ENCODE data around the gene PARP14.

PARP14 gene

GRCh38 chr3:122770521-122771202, 90.0 kb downstream of the PARP14 start:
- Histone ChIP-seq H3K14ac (ENCODE audit: low read length) (no peak overlapping the region), H4K12ac (ENCODE audit: low read depth, low read length) (no peak overlapping the region), H3K9me3 (ENCODE audit: insufficient read depth, low read depth, low read length) (no peaks in the 10 kb centered on the region), H3K4me2 (ENCODE audit: low read length) (no peak overlapping the region), H3K4me3 (ENCODE audit: low read depth, low read length) (no peak overlapping the region), H3K18ac (ENCODE audit: low read length) (no peak overlapping the region), H2BK5ac (ENCODE audit: low read depth, low read length, poor library complexity) (no peak overlapping the region), H3K4ac (ENCODE audit: low read depth, low read length) (no peak overlapping the region), H3K23ac (ENCODE audit: low read length) (no peak overlapping the region), H3K27me3 (ENCODE audit: insufficient read depth, low read length) (no peaks in the 10 kb centered on the region), H3K36me3 (ENCODE audit: control insufficient read depth in 1 of 2, insufficient read depth in 2 of 2, low read length in 2 of 2) (no peaks in the 10 kb centered on the region), H3K4me1 (ENCODE audit: control insufficient read depth in 1 of 2, insufficient read depth in 2 of 2, low read length in 2 of 2) (peaks cover 4 to 7% of the 10 kb centered on the region in 2 experiments), H4K8ac (ENCODE audit: low read depth, low read length) (no peak overlapping the region), H3K79me2 (ENCODE audit: control insufficient read depth, insufficient read depth, low read length, poor library complexity) (no peaks in the 10 kb centered on the region), H2BK120ac (ENCODE audit: insufficient read depth, low read length, poor library complexity) (no peak overlapping the region), H2AK5ac (ENCODE audit: low read length) (no peak overlapping the region), H2AFZ (ENCODE audit: insufficient read depth, low read length, poor library complexity) (no peak overlapping the region), H2BK12ac (ENCODE audit: low read length) (no peak overlapping the region), H3K27ac (ENCODE audit: low read depth, low read length) (no peak overlapping the region), H4K91ac (ENCODE audit: low read depth, low read length) (no peak overlapping the region), H3K9ac (ENCODE audit: low read length) (no peak overlapping the region), H3K79me1 (ENCODE audit: low read length) (peaks cover 2% of the 10 kb centered on the region)
- no CpG with 5 or more reads among the region's 5 CpGs for whole genome bisulfite sequencing (ENCODE audit: extremely low coverage, insufficient coverage, insufficient read length)
- no peak for DNase-seq

GRCh38 chr3:122772827-122773226, 92.2 kb downstream of the PARP14 start:
- Histone ChIP-seq H3K9me3 (ENCODE audit: insufficient read depth, low read depth, low read length) (no peaks in the 10 kb centered on the region), H3K9ac (ENCODE audit: low read length) (no peak overlapping the region), H2BK120ac (ENCODE audit: insufficient read depth, low read length, poor library complexity) (no peak overlapping the region), H2AFZ (ENCODE audit: insufficient read depth, low read length, poor library complexity) (no peak overlapping the region), H2BK5ac (ENCODE audit: low read depth, low read length, poor library complexity) (no peak overlapping the region), H3K79me2 (ENCODE audit: control insufficient read depth, insufficient read depth, low read length, poor library complexity) (no peaks in the 10 kb centered on the region), H4K91ac (ENCODE audit: low read depth, low read length) (no peak overlapping the region), H3K14ac (ENCODE audit: low read length) (no peak overlapping the region), H3K4me2 (ENCODE audit: low read length) (no peak overlapping the region), H3K36me3 (ENCODE audit: control insufficient read depth in 1 of 2, insufficient read depth in 2 of 2, low read length in 2 of 2) (no peaks in the 10 kb centered on the region), H3K27ac (ENCODE audit: low read depth, low read length) (no peak overlapping the region), H3K23ac (ENCODE audit: low read length) (no peak overlapping the region), H4K12ac (ENCODE audit: low read depth, low read length) (no peak overlapping the region), H2AK5ac (ENCODE audit: low read length) (no peak overlapping the region), H3K27me3 (ENCODE audit: insufficient read depth, low read length) (no peaks in the 10 kb centered on the region), H3K4me1 (ENCODE audit: control insufficient read depth in 1 of 2, insufficient read depth in 2 of 2, low read length in 2 of 2) (peaks cover 2 to 5% of the 10 kb centered on the region in 2 experiments), H3K4me3 (ENCODE audit: low read depth, low read length) (no peak overlapping the region), H4K8ac (ENCODE audit: low read depth, low read length) (no peak overlapping the region), H2BK12ac (ENCODE audit: low read length) (no peak overlapping the region), H3K79me1 (ENCODE audit: low read length) (peaks cover under 1% of the 10 kb centered on the region), H3K4ac (ENCODE audit: low read depth, low read length) (no peak overlapping the region), H3K18ac (ENCODE audit: low read length) (no peak overlapping the region)
- WGBS (ENCODE audit: extremely low coverage, insufficient coverage, insufficient read length) = no CpG with 5 or more reads among the region's 1 CpG
- peak; percentile 77 to 84 for DNase-seq

- peak overlapping the region; percentile 8 for H4K91ac ChIP-seq (ENCODE audit: low read depth, low read length)
- DNase-seq = peak; percentile 38 to 81
- no peak overlapping the region for H3K18ac ChIP-seq (ENCODE audit: low read length)
- H2BK5ac ChIP-seq (ENCODE audit: low read depth, low read length, poor library complexity) = no peak overlapping the region
- H3K36me3 ChIP-seq (ENCODE audit: control insufficient read depth in 1 of 2, insufficient read depth in 2 of 2, low read length in 2 of 2) = no peaks in the 10 kb centered on the region
- H3K14ac ChIP-seq (ENCODE audit: low read length) = no peak overlapping the region
- no peak overlapping the region for H3K4ac ChIP-seq (ENCODE audit: low read depth, low read length)
- H3K27me3 ChIP-seq (ENCODE audit: insufficient read depth, low read length) = no peaks in the 10 kb centered on the region
- H2AFZ ChIP-seq (ENCODE audit: insufficient read depth, low read length, poor library complexity) = no peak overlapping the region
- no peaks in the 10 kb centered on the region for H3K79me2 ChIP-seq (ENCODE audit: control insufficient read depth, insufficient read depth, low read length, poor library complexity)
- H4K12ac ChIP-seq (ENCODE audit: low read depth, low read length) = no peak overlapping the region
- peak overlapping the region; percentile 28 for H3K27ac ChIP-seq (ENCODE audit: low read depth, low read length)
- no peak overlapping the region for H4K8ac ChIP-seq (ENCODE audit: low read depth, low read length)
- no peaks in the 10 kb centered on the region for H3K4me1 ChIP-seq (ENCODE audit: control insufficient read depth in 1 of 2, insufficient read depth in 2 of 2, low read length in 2 of 2)
- no peak overlapping the region for H3K23ac ChIP-seq (ENCODE audit: low read length)
- no CpG with 5 or more reads among the region's 3 CpGs for WGBS (ENCODE audit: extremely low coverage, insufficient coverage, insufficient read length)
- H2BK12ac ChIP-seq (ENCODE audit: low read length) = no peak overlapping the region
- no peak overlapping the region for H2BK120ac ChIP-seq (ENCODE audit: insufficient read depth, low read length, poor library complexity)
- H3K79me1 ChIP-seq (ENCODE audit: low read length) = no peaks in the 10 kb centered on the region
- no peak overlapping the region for H3K4me3 ChIP-seq (ENCODE audit: low read depth, low read length)
- H2AK5ac ChIP-seq (ENCODE audit: low read length) = no peak overlapping the region
- H3K9ac ChIP-seq (ENCODE audit: low read length) = no peak overlapping the region
- H3K4me2 ChIP-seq (ENCODE audit: low read length) = no peak overlapping the region
- H3K9me3 ChIP-seq (ENCODE audit: insufficient read depth, low read depth, low read length) = no peaks in the 10 kb centered on the region
Measured at GRCh38 chr3:122773944-122774509, 93.4 kb downstream of the PARP14 start.

GRCh38 chr3:122774564-122774963, 93.9 kb downstream of the PARP14 start:
- WGBS (ENCODE audit: extremely low coverage, insufficient coverage, insufficient read length) = no CpG with 5 or more reads among the region's 3 CpGs
- Histone ChIP-seq H3K14ac (ENCODE audit: low read length) (no peak overlapping the region), H3K79me1 (ENCODE audit: low read length) (no peaks in the 10 kb centered on the region), H3K9me3 (ENCODE audit: insufficient read depth, low read depth, low read length) (no peaks in the 10 kb centered on the region), H4K91ac (ENCODE audit: low read depth, low read length) (peak overlapping the region; percentile 8), H2BK5ac (ENCODE audit: low read depth, low read length, poor library complexity) (no peak overlapping the region), H3K23ac (ENCODE audit: low read length) (no peak overlapping the region), H3K4me3 (ENCODE audit: low read depth, low read length) (no peak overlapping the region), H3K9ac (ENCODE audit: low read length) (no peak overlapping the region), H2AK5ac (ENCODE audit: low read length) (no peak overlapping the region), H3K4me2 (ENCODE audit: low read length) (no peak overlapping the region), H4K12ac (ENCODE audit: low read depth, low read length) (no peak overlapping the region), H2AFZ (ENCODE audit: insufficient read depth, low read length, poor library complexity) (no peak overlapping the region), H3K27ac (ENCODE audit: low read depth, low read length) (peak overlapping the region; percentile 28), H3K36me3 (ENCODE audit: control insufficient read depth in 1 of 2, insufficient read depth in 2 of 2, low read length in 2 of 2) (no peaks in the 10 kb centered on the region), H2BK12ac (ENCODE audit: low read length) (no peak overlapping the region), H3K4me1 (ENCODE audit: control insufficient read depth in 1 of 2, insufficient read depth in 2 of 2, low read length in 2 of 2) (no peaks in the 10 kb centered on the region), H3K27me3 (ENCODE audit: insufficient read depth, low read length) (no peaks in the 10 kb centered on the region), H3K18ac (ENCODE audit: low read length) (no peak overlapping the region), H2BK120ac (ENCODE audit: insufficient read depth, low read length, poor library complexity) (no peak overlapping the region), H3K79me2 (ENCODE audit: control insufficient read depth, insufficient read depth, low read length, poor library complexity) (no peaks in the 10 kb centered on the region), H4K8ac (ENCODE audit: low read depth, low read length) (no peak overlapping the region), H3K4ac (ENCODE audit: low read depth, low read length) (no peak overlapping the region)
- DNase-seq = peak; percentile 55 to 73
